IMR-90 (cell line): ENCODE measurements around the gene CDKAL1.
"Not testable (repeated sequence)": the region's sequence is repeated elsewhere in the genome, so short reads cannot be mapped to it uniquely, and the experiment has no call there.

Experiments
- BHLHE40 ChIP-seq: fragments of 150-350 bp; IDR thresholded peaks from 2 replicates; pipeline ENCODE4 v1.6.1; 2016; ENCODE audit warnings: mild to moderate bottlenecking, low read depth, low read length
- CEBPB ChIP-seq: IDR thresholded peaks from 2 replicates; pipeline ENCODE4 v1.6.1; 2012; ENCODE audit warnings: low read depth, low read length, improper control_type of control experiment
- CHD1 ChIP-seq: IDR thresholded peaks from 2 replicates; pipeline ENCODE4 v1.6.1; 2012; ENCODE audit warnings: low read depth, low read length, improper control_type of control experiment
- CTCF ChIP-seq: conservative IDR thresholded peaks from 2 replicates; pipeline ENCODE4 v1.5.1; 2012; ENCODE audit warnings: mild to moderate bottlenecking, low read depth, low read length, improper control_type of control experiment
- ELK1 ChIP-seq: fragments of 150-350 bp; IDR thresholded peaks from 2 replicates; pipeline ENCODE4 v1.6.1; 2016; ENCODE audit warnings: low read depth, mild to moderate bottlenecking, low read length, moderate library complexity, borderline replicate concordance
- FOS ChIP-seq: fragments of 150-350 bp; IDR thresholded peaks from 2 replicates; pipeline ENCODE4 v1.6.1; 2016; ENCODE audit warnings: low read depth, low read length
- MAFK ChIP-seq: IDR thresholded peaks from 2 replicates; pipeline ENCODE4 v1.6.1; 2012; ENCODE audit warnings: low read depth, low read length, improper control_type of control experiment
- MAZ ChIP-seq: IDR thresholded peaks from 2 replicates; pipeline ENCODE4 v1.6.1; 2012; ENCODE audit warnings: low read depth, mild to moderate bottlenecking, low read length, improper control_type of control experiment, moderate library complexity, borderline replicate concordance
- POLR2A ChIP-seq: IDR thresholded peaks from 2 replicates; pipeline ENCODE4 v1.6.1; 2012; ENCODE audit warnings: mild to moderate bottlenecking, low read depth, low read length
- RAD21 ChIP-seq: IDR thresholded peaks from 2 replicates; pipeline ENCODE4 v1.6.1; 2012; ENCODE audit warnings: low read length, improper control_type of control experiment
- SMC3 ChIP-seq: fragments of 150-350 bp; IDR thresholded peaks from 2 replicates; pipeline ENCODE4 v1.6.1; 2016; ENCODE audit warnings: low read depth, mild to moderate bottlenecking, antibody characterized with exemption, low read length, moderate library complexity
- TF ChIP-seq, protein P1 (sequence below): fragments of 150-350 bp; IDR thresholded peaks from 2 replicates; pipeline ENCODE4 v1.6.1; 2017; ENCODE audit warnings: mild to moderate bottlenecking, antibody characterized with exemption, low read length, low read depth

GRCh38 chr6:20924094-20924493 is 389.8 kb downstream of the CDKAL1 start:
- TF ChIP-seq CTCF, FOS, ELK1, BHLHE40, SMC3, MAZ, POLR2A, MAFK, RAD21, CEBPB, CHD1: not testable (repeated sequence)
- TF ChIP-seq, protein P1, sequence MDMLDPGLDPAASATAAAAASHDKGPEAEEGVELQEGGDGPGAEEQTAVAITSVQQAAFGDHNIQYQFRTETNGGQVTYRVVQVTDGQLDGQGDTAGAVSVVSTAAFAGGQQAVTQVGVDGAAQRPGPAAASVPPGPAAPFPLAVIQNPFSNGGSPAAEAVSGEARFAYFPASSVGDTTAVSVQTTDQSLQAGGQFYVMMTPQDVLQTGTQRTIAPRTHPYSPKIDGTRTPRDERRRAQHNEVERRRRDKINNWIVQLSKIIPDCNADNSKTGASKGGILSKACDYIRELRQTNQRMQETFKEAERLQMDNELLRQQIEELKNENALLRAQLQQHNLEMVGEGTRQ: not testable (repeated sequence)
